NT2/D1 (cell line): ENCODE measurements around the gene TSPOAP1.

Experiments used
- SUZ12 ChIP-seq: IDR thresholded peaks from 2 replicates; pipeline ENCODE4 v1.6.1; 2011; ENCODE audit not compliant: insufficient read length, insufficient read depth; ENCODE audit errors: extremely low read depth
- YY1 ChIP-seq: IDR thresholded peaks from 2 replicates; pipeline ENCODE4 v1.6.1; 2011; ENCODE audit not compliant: insufficient read length, insufficient read depth
- ZNF274 ChIP-seq: IDR thresholded peaks from 2 replicates; pipeline ENCODE4 v1.6.1; 2011; ENCODE audit warnings: mild to moderate bottlenecking, low read depth, low read length

- TF ChIP-seq ZNF274 (no peak), SUZ12 (no peak), YY1 (no peak)
These were observed 8.4 kb downstream of the TSPOAP1 start for GRCh38 chr17:58320163-58320558.
